Liver (tissue), 9 donors: ENCODE data around the gene CMTM8. TPM values are rescaled to one million over a fixed set of nuclear protein-coding genes. Genes with fewer than 3 reads are reported as not detected.

Experiments
- DNase-seq: peaks from one replicate; pipeline ENCODE4 v3.0.0-alpha.2; 2017; ENCODE audit warnings: low spot score
- H3K27ac ChIP-seq, 2 donors: one replicate each; pipeline ENCODE4 v1.7.0; 2013; ENCODE audit warnings: inconsistent platforms in 2 of 2, low read length in 2 of 2, control low read depth in 1 of 2, low read depth in 1 of 2, mild to moderate bottlenecking in 1 of 2
- H3K27me3 ChIP-seq, 4 donors: one replicate each; pipeline versions ENCODE4 v1.6.1 to v1.7.0; 2013; ENCODE audit warnings: low read length in 3 of 4, inconsistent platforms in 1 of 4, mild to moderate bottlenecking in 1 of 4, moderate library complexity in 1 of 4; ENCODE audit not compliant: control insufficient read depth in 4 of 4, insufficient read depth in 4 of 4
- H3K36me3 ChIP-seq, 4 donors: one replicate each; pipeline versions ENCODE4 v1.6.1 to v1.7.0; 2013; ENCODE audit warnings: low read length in 3 of 4, mild to moderate bottlenecking in 3 of 4, low read depth in 1 of 4, moderate library complexity in 1 of 4; ENCODE audit not compliant: control insufficient read depth in 4 of 4, insufficient read depth in 3 of 4
- H3K4me1 ChIP-seq, 4 donors: one replicate each; pipeline versions ENCODE4 v1.6.1 to v1.7.0; 2013; ENCODE audit warnings: low read length in 3 of 4, mild to moderate bottlenecking in 3 of 4, moderate library complexity in 1 of 4; ENCODE audit not compliant: control insufficient read depth in 4 of 4, insufficient read depth in 4 of 4
- H3K4me3 ChIP-seq, 3 donors: one replicate each; pipeline versions ENCODE4 v1.6.1 to v1.7.0; 2013; ENCODE audit warnings: low read length in 3 of 3, control low read depth in 1 of 3, low read depth in 1 of 3, mild to moderate bottlenecking in 1 of 3
- H3K9ac ChIP-seq, 2 donors: one replicate each; pipeline ENCODE4 v1.7.0; 2013; ENCODE audit warnings: low read length in 2 of 2, mild to moderate bottlenecking in 2 of 2, moderate library complexity in 2 of 2, control low read depth in 1 of 2, low read depth in 1 of 2
- H3K9me3 ChIP-seq, 4 donors: one replicate each; pipeline versions ENCODE4 v1.6.1 to v1.7.0; 2013; ENCODE audit warnings: low read length in 3 of 4; ENCODE audit not compliant: control insufficient read depth in 4 of 4
- HNF4A ChIP-seq, 2 donors: conservative IDR thresholded peaks; 2 replicates each; pipeline ENCODE4 v1.6.1; 2016; ENCODE audit warnings: antibody characterized with exemption in 2 of 2, mild to moderate bottlenecking in 2 of 2
- HNF4G ChIP-seq: IDR thresholded peaks from 2 replicates; pipeline ENCODE4 v1.6.1; 2016; ENCODE audit warnings: antibody characterized with exemption
- NR2F2 ChIP-seq: IDR thresholded peaks from 2 replicates; pipeline ENCODE4 v1.6.1; 2016; ENCODE audit warnings: antibody characterized with exemption
- RAD21 ChIP-seq, 2 donors: IDR thresholded peaks; 2 replicates each; pipeline ENCODE4 v1.6.1; 2016; ENCODE audit warnings: antibody characterized with exemption in 2 of 2, mild to moderate bottlenecking in 2 of 2
- RXRA ChIP-seq, 2 donors: IDR thresholded peaks; 2 replicates each; pipeline ENCODE4 v1.6.1; 2017 to 2018; ENCODE audit warnings: antibody characterized with exemption in 2 of 2, mild to moderate bottlenecking in 1 of 2
- TAF1 ChIP-seq: conservative IDR thresholded peaks from 2 replicates; pipeline ENCODE4 v1.6.1; 2016; ENCODE audit warnings: antibody characterized with exemption, mild to moderate bottlenecking
- YY1 ChIP-seq: IDR thresholded peaks from 2 replicates; pipeline ENCODE4 v1.6.1; 2016; ENCODE audit warnings: antibody characterized with exemption, mild to moderate bottlenecking
- WGBS: extraction: QIAGEN DNeasy Blood & Tissue Kit; methylation state at CpG from one replicate; pipeline ENCODE4 v1.1.7; 2013; 5-methylcytosine and 5-hydroxymethylcytosine counted together
- polyA plus RNA-seq, 2 donors: library from polyadenylated mRNA; stranded (reverse) in 1 of 2; unstranded in 1 of 2; fragments of 200-250 nt in 1 of 2; fragments of >200 nt in 1 of 2; fragmentation: Nextera tagmentation in 1 of 2; extraction: Ambion mirVana in 1 of 2; gene quantifications; one replicate each; pipeline versions ENCODE4 v1.2.1 to v1.2.3, GENCODE V29; 2013 to 2015
- total RNA-seq, 2 donors: library from RNA; depleted of rRNA; stranded (reverse); fragments of >200 nt; gene quantifications; one replicate each; pipeline ENCODE4 v1.2.3, GENCODE V29; 2014
- TF ChIP-seq, protein P1 (sequence below): IDR thresholded peaks from 2 replicates; pipeline ENCODE4 v1.6.1; 2016; ENCODE audit warnings: antibody characterized with exemption
- TF ChIP-seq, protein P2 (sequence below): fragments of 150-350 bp; IDR thresholded peaks from 2 replicates; pipeline ENCODE4 v1.5.1; 2017; ENCODE audit warnings: improper control_type of control experiment, low read depth, low read length; ENCODE audit not compliant: missing input control
- TF ChIP-seq, protein P3 (sequence below): IDR thresholded peaks from 2 replicates; pipeline ENCODE4 v1.6.1; 2016; ENCODE audit warnings: antibody characterized with exemption, mild to moderate bottlenecking
- donor health status: healthy.
- donor health status: healthy.
- donor health status: healthy.
- donor health status: healthy.
- donor health status: healthy.

CMTM8 gene
- total and polyA plus RNA-seq, 4 donors = 4.3 to 44.6 (median 12.5) TPM

DNA sequence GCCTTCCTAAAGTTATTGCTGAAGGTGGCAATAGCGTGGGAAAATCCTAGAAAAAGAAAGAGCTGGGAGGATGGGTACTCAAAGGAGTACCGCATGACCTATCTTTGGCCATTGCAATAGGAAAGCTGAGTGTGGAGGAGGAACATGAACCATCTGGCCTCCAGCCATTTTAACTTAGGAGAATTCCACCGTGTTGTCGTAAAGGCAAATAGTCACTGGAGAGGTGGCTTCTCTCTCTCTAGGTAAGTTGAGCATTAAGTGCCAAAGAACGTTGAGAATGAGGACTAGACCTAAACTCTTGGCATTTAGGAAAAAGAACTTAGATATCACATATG, 137.1 kb downstream of the CMTM8 start (continued):
- TF ChIP-seq RXRA (IDR thresholded peaks at IDR 0.05) = no peak
- no peak for TF ChIP-seq TAF1
- TF ChIP-seq YY1 = no peak
- no peak for TF ChIP-seq HNF4A (conservative IDR thresholded peaks at IDR 0.05)
- TF ChIP-seq, protein P1, sequence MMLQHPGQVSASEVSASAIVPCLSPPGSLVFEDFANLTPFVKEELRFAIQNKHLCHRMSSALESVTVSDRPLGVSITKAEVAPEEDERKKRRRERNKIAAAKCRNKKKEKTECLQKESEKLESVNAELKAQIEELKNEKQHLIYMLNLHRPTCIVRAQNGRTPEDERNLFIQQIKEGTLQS = no peak
- TF ChIP-seq, protein P2, sequence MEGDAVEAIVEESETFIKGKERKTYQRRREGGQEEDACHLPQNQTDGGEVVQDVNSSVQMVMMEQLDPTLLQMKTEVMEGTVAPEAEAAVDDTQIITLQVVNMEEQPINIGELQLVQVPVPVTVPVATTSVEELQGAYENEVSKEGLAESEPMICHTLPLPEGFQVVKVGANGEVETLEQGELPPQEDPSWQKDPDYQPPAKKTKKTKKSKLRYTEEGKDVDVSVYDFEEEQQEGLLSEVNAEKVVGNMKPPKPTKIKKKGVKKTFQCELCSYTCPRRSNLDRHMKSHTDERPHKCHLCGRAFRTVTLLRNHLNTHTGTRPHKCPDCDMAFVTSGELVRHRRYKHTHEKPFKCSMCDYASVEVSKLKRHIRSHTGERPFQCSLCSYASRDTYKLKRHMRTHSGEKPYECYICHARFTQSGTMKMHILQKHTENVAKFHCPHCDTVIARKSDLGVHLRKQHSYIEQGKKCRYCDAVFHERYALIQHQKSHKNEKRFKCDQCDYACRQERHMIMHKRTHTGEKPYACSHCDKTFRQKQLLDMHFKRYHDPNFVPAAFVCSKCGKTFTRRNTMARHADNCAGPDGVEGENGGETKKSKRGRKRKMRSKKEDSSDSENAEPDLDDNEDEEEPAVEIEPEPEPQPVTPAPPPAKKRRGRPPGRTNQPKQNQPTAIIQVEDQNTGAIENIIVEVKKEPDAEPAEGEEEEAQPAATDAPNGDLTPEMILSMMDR = no peak

DNA sequence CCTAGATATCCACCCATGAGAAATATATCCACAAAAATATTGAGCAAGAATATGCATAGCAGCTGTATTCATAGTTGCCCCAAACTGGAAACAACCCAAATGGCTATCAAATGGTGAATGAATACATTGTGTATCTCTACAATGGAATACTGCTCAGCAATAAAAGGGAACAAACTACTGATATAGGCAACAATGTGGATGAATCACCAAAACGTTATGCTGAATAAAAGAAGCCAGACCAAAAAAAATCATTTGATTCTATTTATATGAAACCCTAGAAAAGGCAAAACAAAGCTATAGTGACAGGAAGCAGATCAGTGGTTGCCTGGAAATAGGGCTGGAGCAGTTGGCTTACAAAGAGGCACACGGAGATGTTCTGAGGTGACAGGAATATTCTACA, 137.6 kb downstream of the CMTM8 start:
- Histone ChIP-seq H3K27me3 (no peaks in the 10 kb centered on the region), H3K27ac (no peak overlapping the region), H3K4me1 (no peaks in the 10 kb centered on the region), H3K4me3 (no peak overlapping the region), H3K9me3 (no peaks in the 10 kb centered on the region), H3K9ac (no peak overlapping the region), H3K36me3 (peaks cover 0 to 2% (median 0%) of the 10 kb centered on the region in 4 donors)
- no peak for TF ChIP-seq RAD21 (IDR thresholded peaks at IDR 0.05)
- TF ChIP-seq, protein P3, sequence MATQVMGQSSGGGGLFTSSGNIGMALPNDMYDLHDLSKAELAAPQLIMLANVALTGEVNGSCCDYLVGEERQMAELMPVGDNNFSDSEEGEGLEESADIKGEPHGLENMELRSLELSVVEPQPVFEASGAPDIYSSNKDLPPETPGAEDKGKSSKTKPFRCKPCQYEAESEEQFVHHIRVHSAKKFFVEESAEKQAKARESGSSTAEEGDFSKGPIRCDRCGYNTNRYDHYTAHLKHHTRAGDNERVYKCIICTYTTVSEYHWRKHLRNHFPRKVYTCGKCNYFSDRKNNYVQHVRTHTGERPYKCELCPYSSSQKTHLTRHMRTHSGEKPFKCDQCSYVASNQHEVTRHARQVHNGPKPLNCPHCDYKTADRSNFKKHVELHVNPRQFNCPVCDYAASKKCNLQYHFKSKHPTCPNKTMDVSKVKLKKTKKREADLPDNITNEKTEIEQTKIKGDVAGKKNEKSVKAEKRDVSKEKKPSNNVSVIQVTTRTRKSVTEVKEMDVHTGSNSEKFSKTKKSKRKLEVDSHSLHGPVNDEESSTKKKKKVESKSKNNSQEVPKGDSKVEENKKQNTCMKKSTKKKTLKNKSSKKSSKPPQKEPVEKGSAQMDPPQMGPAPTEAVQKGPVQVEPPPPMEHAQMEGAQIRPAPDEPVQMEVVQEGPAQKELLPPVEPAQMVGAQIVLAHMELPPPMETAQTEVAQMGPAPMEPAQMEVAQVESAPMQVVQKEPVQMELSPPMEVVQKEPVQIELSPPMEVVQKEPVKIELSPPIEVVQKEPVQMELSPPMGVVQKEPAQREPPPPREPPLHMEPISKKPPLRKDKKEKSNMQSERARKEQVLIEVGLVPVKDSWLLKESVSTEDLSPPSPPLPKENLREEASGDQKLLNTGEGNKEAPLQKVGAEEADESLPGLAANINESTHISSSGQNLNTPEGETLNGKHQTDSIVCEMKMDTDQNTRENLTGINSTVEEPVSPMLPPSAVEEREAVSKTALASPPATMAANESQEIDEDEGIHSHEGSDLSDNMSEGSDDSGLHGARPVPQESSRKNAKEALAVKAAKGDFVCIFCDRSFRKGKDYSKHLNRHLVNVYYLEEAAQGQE = no peak
- no peak for TF ChIP-seq RXRA (IDR thresholded peaks at IDR 0.05)
- WGBS = 68% methylated on average over 2 of the region's 2 CpGs
- no peak for DNase-seq

DNA sequence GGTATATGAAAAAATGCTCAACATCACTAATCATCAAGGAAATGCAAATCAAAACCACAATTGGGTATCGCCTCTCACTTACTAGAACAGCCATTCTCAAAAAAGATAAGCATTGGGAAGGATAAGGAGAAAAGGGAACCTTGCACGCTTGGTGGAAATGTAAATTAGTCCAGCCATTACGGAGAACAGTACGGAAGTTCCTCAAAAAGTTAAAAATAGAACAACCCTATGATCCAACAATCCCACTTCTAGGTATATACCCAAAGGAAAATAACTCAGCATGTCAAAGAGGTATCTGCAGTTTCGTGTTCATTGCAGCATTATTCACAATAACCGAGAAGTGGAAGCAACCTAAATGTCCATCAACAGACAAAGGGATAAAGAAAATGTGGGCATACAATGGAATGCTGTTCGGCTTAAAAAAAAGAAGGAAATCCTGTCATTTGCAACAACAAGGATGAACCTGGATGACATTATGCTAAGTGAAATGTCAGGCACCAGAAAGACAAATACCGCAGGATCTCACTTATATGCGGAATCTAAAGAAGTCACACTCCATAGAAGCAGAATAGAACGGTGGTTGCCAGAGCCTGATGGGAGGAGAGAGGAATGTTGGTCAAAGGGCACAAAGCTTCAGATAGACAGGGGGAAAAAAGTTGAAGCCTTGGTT, 141.5 kb downstream of the CMTM8 start:
- Histone ChIP-seq H3K27ac (no peak overlapping the region), H3K27me3 (no peaks in the 10 kb centered on the region), H3K9ac (no peak overlapping the region), H3K4me3 (no peak overlapping the region), H3K4me1 (no peaks in the 10 kb centered on the region), H3K9me3 (no peaks in the 10 kb centered on the region), H3K36me3 (no peaks in the 10 kb centered on the region)
- 76% methylated on average over 10 of the region's 10 CpGs for WGBS
- DNase-seq = no peak
- TF ChIP-seq RAD21 (IDR thresholded peaks at IDR 0.05) (no peak), NR2F2 (no peak), HNF4G (no peak)
- TF ChIP-seq, protein P1 = no peak
